Kidney epithelial cell (primary cell): Measurements from ENCODE around the gene CLEC19A. TPM values are rescaled to one million over a fixed set of nuclear protein-coding genes. Genes with fewer than 3 reads are reported as not detected.

ENCODE experiments used
- DNase-seq: peaks from one replicate; pipeline ENCODE4 v3.0.0-alpha.2; 2010; ENCODE audit warnings: low read depth
- H3K27me3 ChIP-seq: 2 replicates; pipeline ENCODE4 v1.6.0; 2011; ENCODE audit warnings: low read length; ENCODE audit not compliant: control insufficient read depth, insufficient read depth
- H3K36me3 ChIP-seq: 2 replicates; pipeline ENCODE4 v1.5.1; 2011; ENCODE audit warnings: low read length; ENCODE audit not compliant: control insufficient read depth, insufficient read depth
- H3K4me3 ChIP-seq: 2 replicates; pipeline ENCODE4 v1.5.1; 2011; ENCODE audit warnings: low read depth, mild to moderate bottlenecking, control low read depth, low read length
- total RNA-seq: library from RNA; depleted of rRNA; stranded (reverse); fragments of >200 nt; gene quantifications from 2 replicates; pipeline ENCODE4 v1.2.3, GENCODE V29; 2015
- TF ChIP-seq, protein P1 (sequence below): IDR thresholded peaks from 2 replicates; pipeline ENCODE4 v1.5.1; 2011; ENCODE audit warnings: mild to moderate bottlenecking, moderate library complexity, low read length, control low read depth, inconsistent platforms; ENCODE audit not compliant: insufficient read depth, poor library complexity, severe bottlenecking

Gene CLEC19A
- total RNA-seq, 1 donor from 2014 or later: not detected

DNA sequence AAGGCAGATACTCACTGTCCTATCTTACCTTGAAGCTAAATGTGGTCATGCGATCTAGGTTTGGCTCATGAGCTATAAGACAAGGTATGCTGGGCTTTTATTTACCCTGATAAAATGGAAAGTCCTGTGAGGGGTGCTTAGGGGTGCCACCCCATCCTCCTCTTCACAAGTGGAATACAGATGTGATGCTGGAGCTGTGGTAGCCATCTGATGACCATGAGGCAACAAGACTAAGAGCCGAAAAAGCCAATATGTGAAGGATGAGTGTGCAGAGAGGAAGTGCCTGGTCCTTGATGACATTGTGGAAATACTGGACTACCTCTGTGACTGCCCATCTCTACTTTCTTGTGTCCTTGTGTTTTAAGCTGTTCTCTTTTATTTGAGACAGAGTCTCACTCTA is 74.0 kb downstream of the CLEC19A start:
- H3K4me3 ChIP-seq: no peak overlapping the region

More for the DNA sequence above, 74.0 kb downstream of the CLEC19A start:
- DNase-seq: no peak
- Histone ChIP-seq H3K27me3 (no peaks in the 10 kb centered on the region), H3K36me3 (no peaks in the 10 kb centered on the region)
- TF ChIP-seq, protein P1, sequence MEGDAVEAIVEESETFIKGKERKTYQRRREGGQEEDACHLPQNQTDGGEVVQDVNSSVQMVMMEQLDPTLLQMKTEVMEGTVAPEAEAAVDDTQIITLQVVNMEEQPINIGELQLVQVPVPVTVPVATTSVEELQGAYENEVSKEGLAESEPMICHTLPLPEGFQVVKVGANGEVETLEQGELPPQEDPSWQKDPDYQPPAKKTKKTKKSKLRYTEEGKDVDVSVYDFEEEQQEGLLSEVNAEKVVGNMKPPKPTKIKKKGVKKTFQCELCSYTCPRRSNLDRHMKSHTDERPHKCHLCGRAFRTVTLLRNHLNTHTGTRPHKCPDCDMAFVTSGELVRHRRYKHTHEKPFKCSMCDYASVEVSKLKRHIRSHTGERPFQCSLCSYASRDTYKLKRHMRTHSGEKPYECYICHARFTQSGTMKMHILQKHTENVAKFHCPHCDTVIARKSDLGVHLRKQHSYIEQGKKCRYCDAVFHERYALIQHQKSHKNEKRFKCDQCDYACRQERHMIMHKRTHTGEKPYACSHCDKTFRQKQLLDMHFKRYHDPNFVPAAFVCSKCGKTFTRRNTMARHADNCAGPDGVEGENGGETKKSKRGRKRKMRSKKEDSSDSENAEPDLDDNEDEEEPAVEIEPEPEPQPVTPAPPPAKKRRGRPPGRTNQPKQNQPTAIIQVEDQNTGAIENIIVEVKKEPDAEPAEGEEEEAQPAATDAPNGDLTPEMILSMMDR: no peak

Other genes with a start within 250 kb of the CLEC19A start
- gene COQ7, start 218.1 kb upstream of the CLEC19A start, total RNA-seq: 20.1 and 22.0 TPM in 2 replicates
- 71.8 and 90.2 TPM in 2 replicates for gene ITPRIPL2, start 171.8 kb upstream of the CLEC19A start, total RNA-seq
- 0.62 and 0.63 TPM in 2 replicates for gene SYT17, start 117.5 kb upstream of the CLEC19A start, total RNA-seq
- gene TMC5, start 132.2 kb downstream of the CLEC19A start, total RNA-seq: 0.33 and 0.48 TPM in 2 replicates
- gene GDE1, start 236.4 kb downstream of the CLEC19A start, total RNA-seq: 81.5 and 81.9 TPM in 2 replicates
- gene CCP110, start 238.2 kb downstream of the CLEC19A start, total RNA-seq: 6.6 and 7.4 TPM in 2 replicates